Activated CD4-positive, alpha-beta T cell treated with anti-CD3 and anti-CD28 coated beads, Interleukin-2, amount 10 ng/mL, durations not matched to agents 24 days and 14 days (primary cell): ENCODE results near the gene ADAP1. TPM values are rescaled to one million over a fixed set of nuclear protein-coding genes. Genes with fewer than 3 reads are reported as not detected.

Experiments used
- DNase-seq: peaks from one replicate; pipeline ENCODE4 v3.0.0; 2022
- H3K27ac Mint-ChIP-seq: one replicate; pipeline ENCODE4 v1.8.0; 2022; ENCODE audit warnings: mild to moderate bottlenecking, mixed read lengths
- H3K27me3 Mint-ChIP-seq: one replicate; pipeline ENCODE4 v1.8.0; 2022; ENCODE audit warnings: mixed read lengths
- H3K36me3 Mint-ChIP-seq: one replicate; pipeline ENCODE4 v1.8.0; 2022; ENCODE audit warnings: low read depth, mild to moderate bottlenecking, mixed read lengths
- H3K4me1 Mint-ChIP-seq: one replicate; pipeline ENCODE4 v1.8.0; 2021; ENCODE audit warnings: mixed read lengths
- H3K4me3 Mint-ChIP-seq: one replicate; pipeline ENCODE4 v1.8.0; 2022; ENCODE audit warnings: mild to moderate bottlenecking, moderate library complexity, mixed read lengths
- H3K9me3 Mint-ChIP-seq: one replicate; pipeline ENCODE4 v1.8.0; 2021; ENCODE audit warnings: mixed read lengths
- intact Hi-C: fragments of 100-400 bp; cut with micrococcal nuclease; formaldehyde crosslinking; loops from one replicate; pipeline ENCODE4 v1.15.1; 2023
- total RNA-seq: library from RNA; stranded (reverse); gene quantifications from 2 replicates; pipeline ENCODE4 v1.2.3, GENCODE V29; 2022

ADAP1 gene
- total RNA-seq, 1 donor from 2014 or later = 65.9 TPM

- Mint-ChIP-seq H3K9me3 (no peaks in the 10 kb centered on the region), H3K36me3 (peaks cover 38% of the 10 kb centered on the region), H3K27ac (no peak overlapping the region), H3K4me1 (peaks cover 6% of the 10 kb centered on the region), H3K4me3 (no peak overlapping the region), H3K27me3 (no peaks in the 10 kb centered on the region)
- intact Hi-C loops = no loop called here
- no peak for DNase-seq
Observed at GRCh38 chr7:855686-856369, 98.7 kb downstream of the ADAP1 start.

GRCh38 chr7:854118-854775 lies 100.2 kb downstream of the ADAP1 start:
- Mint-ChIP-seq H3K9me3 (no peaks in the 10 kb centered on the region), H3K36me3 (peaks cover 33% of the 10 kb centered on the region), H3K4me3 (no peak overlapping the region), H3K27me3 (no peaks in the 10 kb centered on the region), H3K4me1 (no peaks in the 10 kb centered on the region), H3K27ac (no peak overlapping the region)
- no peak for DNase-seq
- intact Hi-C loops = no loop called here

- peaks cover 33% of the 10 kb centered on the region for H3K36me3 Mint-ChIP-seq
- no peak for DNase-seq
Observed at GRCh38 chr7:853366-854117, 100.9 kb downstream of the ADAP1 start.

GRCh38 chr7:851204-851603 lies 103.3 kb downstream of the ADAP1 start:
- H3K4me3 Mint-ChIP-seq = no peak overlapping the region
- H3K4me1 Mint-ChIP-seq = no peaks in the 10 kb centered on the region
- no peak overlapping the region for H3K27ac Mint-ChIP-seq
- H3K36me3 Mint-ChIP-seq = peaks cover 31% of the 10 kb centered on the region
- H3K9me3 Mint-ChIP-seq = no peaks in the 10 kb centered on the region
- no peaks in the 10 kb centered on the region for H3K27me3 Mint-ChIP-seq
- DNase-seq = no peak
- intact Hi-C loops = no loop called here

More at GRCh38 chr7:853366-854117, 100.9 kb downstream of the ADAP1 start:
- H3K9me3 Mint-ChIP-seq = no peaks in the 10 kb centered on the region
- no peak overlapping the region for H3K27ac Mint-ChIP-seq
- H3K4me1 Mint-ChIP-seq = no peaks in the 10 kb centered on the region
- H3K27me3 Mint-ChIP-seq = no peaks in the 10 kb centered on the region
- no peak overlapping the region for H3K4me3 Mint-ChIP-seq
- intact Hi-C loops = no loop called here

- DNase-seq = no peak
- peaks cover 38% of the 10 kb centered on the region for H3K36me3 Mint-ChIP-seq
- H3K27me3 Mint-ChIP-seq = no peaks in the 10 kb centered on the region
- H3K9me3 Mint-ChIP-seq = no peaks in the 10 kb centered on the region
- no peak overlapping the region for H3K27ac Mint-ChIP-seq
- H3K4me3 Mint-ChIP-seq = no peak overlapping the region
- no peaks in the 10 kb centered on the region for H3K4me1 Mint-ChIP-seq
- intact Hi-C loops = no loop called here
Observed at GRCh38 chr7:849781-850180, 104.7 kb downstream of the ADAP1 start.

- Mint-ChIP-seq H3K4me1 (no peaks in the 10 kb centered on the region), H3K27ac (no peak overlapping the region), H3K9me3 (no peaks in the 10 kb centered on the region), H3K27me3 (no peaks in the 10 kb centered on the region), H3K4me3 (no peak overlapping the region), H3K36me3 (peaks cover 37% of the 10 kb centered on the region)
- intact Hi-C loops = no loop called here
- no peak for DNase-seq
Observed at GRCh38 chr7:849145-849544, 105.3 kb downstream of the ADAP1 start.

Other genes starting within 250 kb of the ADAP1 start
- gene DNAAF5, start 228.0 kb downstream of the ADAP1 start, total RNA-seq = 49.4 and 50.6 TPM in 2 replicates
- gene PRKAR1B, start 227.4 kb downstream of the ADAP1 start, total RNA-seq = 39.4 and 47.0 TPM in 2 replicates
- gene SUN1, start 122.2 kb downstream of the ADAP1 start, total RNA-seq = 85.8 and 90.3 TPM in 2 replicates
- 35.8 and 41.0 TPM in 2 replicates for gene GET4, start 78.1 kb downstream of the ADAP1 start, total RNA-seq
- gene COX19, start 20.9 kb upstream of the ADAP1 start, total RNA-seq = 15.3 and 22.4 TPM in 2 replicates
- not detected in 2 replicates for gene CYP2W1, start 28.5 kb upstream of the ADAP1 start, total RNA-seq
- 2.5 and 4.1 TPM in 2 replicates for gene GPR146, start 89.9 kb upstream of the ADAP1 start, total RNA-seq
- gene GPER1, start 133.4 kb upstream of the ADAP1 start, total RNA-seq = 0.09 TPM in 1 of 2 replicates, not detected in the other
- 19.9 and 24.2 TPM in 2 replicates for gene ZFAND2A, start 205.5 kb upstream of the ADAP1 start, total RNA-seq